HEK293 (cell line): ENCODE measurements around the gene SCIN.
"Not testable (repeated sequence)": the region's sequence is repeated elsewhere in the genome, so short reads cannot be mapped to it uniquely, and the experiment has no call there.

ENCODE experiments used
- CTCF ChIA-PET: fragments of 350-600 bp; formaldehyde crosslinking; extraction: SDS; loops from one replicate; lab custom pipeline; 2021; ENCODE audit warnings: antibody characterized with exemption; lab: Yijun Ruan, JAX
- POLR2A ChIA-PET: fragments of 300-600 bp; formaldehyde crosslinking; extraction: SDS; loops from one replicate; lab custom pipeline; 2020; ENCODE audit warnings: antibody characterized with exemption, inconsistent platforms; lab: Yijun Ruan, JAX
- H3K27ac ChIP-seq: fragments of 200-500 bp; sonication (Bioruptor generic); 2 replicates; pipeline ENCODE4 v1.5.1; 2014; ENCODE audit warnings: low read depth, low read length, control low read depth, inconsistent platforms; ENCODE audit errors: extremely low read depth
- H3K36me3 ChIP-seq, 2 experiments: fragments of 200-500 bp in 1 of 2; sonication (Bioruptor generic) in 1 of 2; 1 replicate in 1 of 2; 2 replicates in 1 of 2; pipeline ENCODE4 v1.5.1; 2014 to 2017; ENCODE audit warnings: inconsistent platforms in 2 of 2, low read length in 2 of 2; ENCODE audit not compliant: control insufficient read depth in 2 of 2, insufficient read depth in 1 of 2
- H3K4me1 ChIP-seq: fragments of 200-500 bp; sonication (Bioruptor generic); 2 replicates; pipeline ENCODE4 v1.5.1; 2014; ENCODE audit warnings: mild to moderate bottlenecking, low read length, inconsistent platforms; ENCODE audit not compliant: control insufficient read depth, insufficient read depth
- H3K4me3 ChIP-seq: 2 replicates; pipeline ENCODE4 v1.5.1; 2011; ENCODE audit warnings: low read depth, mild to moderate bottlenecking, control low read depth, low read length, moderate library complexity
- H3K9me3 ChIP-seq: fragments of 200-500 bp; sonication (Bioruptor generic); 2 replicates; pipeline ENCODE4 v1.5.1; 2014; ENCODE audit warnings: low read depth, low read length, inconsistent platforms; ENCODE audit not compliant: control insufficient read depth, insufficient read depth
- ATF2 ChIP-seq: fragments of 450-650 bp; formaldehyde crosslinking; IDR thresholded peaks from 2 replicates; pipeline ENCODE4 v1.5.1; 2016; ENCODE audit warnings: missing biosample characterization, missing genetic modification characterization, low read depth
- HOXD13 ChIP-seq: sonication (generic); formaldehyde crosslinking; IDR thresholded peaks from 2 replicates; pipeline ENCODE4 v1.8.0; 2022; ENCODE audit warnings: missing genetic modification reagents, borderline replicate concordance
- KLF10 ChIP-seq: fragments of 450-650 bp; IDR thresholded peaks from 2 replicates; pipeline ENCODE4 v1.5.1; 2018; ENCODE audit warnings: missing biosample characterization, mild to moderate bottlenecking, missing genetic modification characterization
- PRDM1 ChIP-seq: fragments of 450-650 bp; formaldehyde crosslinking; IDR thresholded peaks from 2 replicates; pipeline ENCODE4; 2016; ENCODE audit warnings: missing biosample characterization, missing genetic modification characterization
- PRDM2 ChIP-seq: fragments of 450-650 bp; formaldehyde crosslinking; IDR thresholded peaks from 2 replicates; pipeline ENCODE4 v1.5.1; 2016; ENCODE audit warnings: missing biosample characterization, missing genetic modification characterization, borderline replicate concordance
- ZBTB7A ChIP-seq: fragments of 450-650 bp; formaldehyde crosslinking; IDR thresholded peaks from 2 replicates; pipeline ENCODE4 v1.5.1; 2016; ENCODE audit warnings: low read depth, missing biosample characterization, missing genetic modification characterization
- ZNF133 ChIP-seq: fragments of 450-650 bp; formaldehyde crosslinking; IDR thresholded peaks from 2 replicates; pipeline ENCODE4 v1.5.1; 2016; ENCODE audit warnings: missing biosample characterization, missing genetic modification characterization
- ZNF169 ChIP-seq: fragments of 450-650 bp; formaldehyde crosslinking; IDR thresholded peaks from 2 replicates; pipeline ENCODE4 v1.5.1; 2016; ENCODE audit warnings: missing biosample characterization, missing genetic modification characterization
- ZNF174 ChIP-seq: fragments of 450-650 bp; formaldehyde crosslinking; IDR thresholded peaks from 2 replicates; pipeline ENCODE4 v1.5.0; 2017; ENCODE audit warnings: missing biosample characterization, mild to moderate bottlenecking, missing genetic modification characterization
- ZNF2 ChIP-seq: fragments of 450-650 bp; formaldehyde crosslinking; IDR thresholded peaks from 2 replicates; pipeline ENCODE4 v1.5.1; 2016; ENCODE audit warnings: missing biosample characterization, missing genetic modification characterization
- ZNF23 ChIP-seq: fragments of 450-650 bp; formaldehyde crosslinking; IDR thresholded peaks from 2 replicates; pipeline ENCODE4 v1.5.1; 2016; ENCODE audit warnings: missing biosample characterization, missing genetic modification characterization, borderline replicate concordance
- ZNF335 ChIP-seq: fragments of 450-650 bp; formaldehyde crosslinking; conservative IDR thresholded peaks from 2 replicates; pipeline ENCODE4 v1.5.1; 2016; ENCODE audit warnings: missing biosample characterization, missing genetic modification characterization
- ZNF488 ChIP-seq: fragments of 450-650 bp; formaldehyde crosslinking; IDR thresholded peaks from 2 replicates; pipeline ENCODE4 v1.5.1; 2016; ENCODE audit warnings: missing biosample characterization, missing genetic modification characterization
- ZNF623 ChIP-seq: fragments of 450-650 bp; formaldehyde crosslinking; IDR thresholded peaks from 2 replicates; pipeline ENCODE4 v1.5.1; 2016; ENCODE audit warnings: missing biosample characterization, missing genetic modification characterization
- ZNF843 ChIP-seq: fragments of 450-650 bp; formaldehyde crosslinking; IDR thresholded peaks from 2 replicates; pipeline ENCODE4 v1.5.1; 2016; ENCODE audit warnings: missing biosample characterization, missing genetic modification characterization
- ZSCAN16 ChIP-seq: fragments of 450-650 bp; formaldehyde crosslinking; IDR thresholded peaks from 2 replicates; pipeline ENCODE4 v1.5.1; 2016; ENCODE audit warnings: missing biosample characterization, missing genetic modification characterization

The SCIN gene

GRCh38 chr7:12555695-12556094, 14.8 kb upstream of the SCIN start:
- H3K36me3 ChIP-seq, H3K4me1 ChIP-seq, H3K4me3 ChIP-seq, POLR2A ChIA-PET, H3K9me3 ChIP-seq, CTCF ChIA-PET, H3K27ac ChIP-seq: not testable (repeated sequence)

GRCh38 chr7:12556139-12556792, 14.3 kb upstream of the SCIN start:
- POLR2A ChIA-PET, H3K27ac ChIP-seq, H3K9me3 ChIP-seq, H3K36me3 ChIP-seq, H3K4me1 ChIP-seq, CTCF ChIA-PET, H3K4me3 ChIP-seq: not testable (repeated sequence)

- POLR2A ChIA-PET = interaction anchor here (1.1 kb wide), 1 partner anchor 11 kb away, joined by 3 read pairs; no protein-coding TSS in a partner anchor
- TF ChIP-seq ZNF174 (tag by site-specific recombination) = no peak
- no peak for TF ChIP-seq ZNF335 (tag by site-specific recombination)
- TF ChIP-seq ATF2 = no peak
- TF ChIP-seq ZNF843 (tag by site-specific recombination) = no peak
- TF ChIP-seq ZBTB7A (tag by site-specific recombination) = no peak
- TF ChIP-seq, all 188 proteins: peak for 0
- CTCF ChIA-PET = interaction anchor here (1.2 kb wide), 1 partner anchor 10 kb away, joined by 4 read pairs; no protein-coding TSS in a partner anchor
- no peak overlapping the region for H3K27ac ChIP-seq
- no peak overlapping the region for H3K4me3 ChIP-seq
- H3K36me3 ChIP-seq = no peaks in the 10 kb centered on the region
- H3K4me1 ChIP-seq = no peaks in the 10 kb centered on the region; the same call in 1 of the 2 replicates
- H3K9me3 ChIP-seq = no peaks in the 10 kb centered on the region
Measured at GRCh38 chr7:12557282-12557681, 13.2 kb upstream of the SCIN start.

GRCh38 chr7:12564996-12565764, 5.3 kb upstream of the SCIN start:
- ChIA-PET CTCF (interaction anchor here (1.0 kb wide), 1 partner anchor 40 kb away, joined by 3 read pairs; no protein-coding TSS in a partner anchor), POLR2A (interaction anchor here (0.6 kb wide), 1 partner anchor 428 kb away, joined by 4 read pairs; no protein-coding TSS in a partner anchor)
- H3K9me3 ChIP-seq = no peaks in the 10 kb centered on the region
- H3K4me3 ChIP-seq = no peak overlapping the region
- 0 out of 2 replicates have a peak, but pooled peaks cover 1% of the 10 kb centered on the region for H3K4me1 ChIP-seq
- no peaks in the 10 kb centered on the region for H3K36me3 ChIP-seq
- no peak overlapping the region for H3K27ac ChIP-seq
- TF ChIP-seq ZNF488 (tag by site-specific recombination) (no peak), ZNF23 (no peak), ZNF623 (no peak), ZNF169 (tag by site-specific recombination) (no peak), ZNF133 (no peak), ZNF2 (tag by site-specific recombination) (no peak), PRDM1 (tag by site-specific recombination) (no peak), PRDM2 (tag by site-specific recombination) (no peak), KLF10 (no peak), HOXD13 (CRISPR knock-in tag) (no peak), ZSCAN16 (no peak)
